Lower leg skin (tissue), 4 donors: ENCODE results near the gene PSMB10. TPM values are rescaled to one million over a fixed set of nuclear protein-coding genes. Genes with fewer than 3 reads are reported as not detected.

Experiments
- DNase-seq, 2 donors: peaks; one replicate each; pipeline ENCODE4 v3.0.0-alpha.2; 2019; ENCODE audit warnings: low spot score in 2 of 2
- H3K4me3 ChIP-seq: fragments of 200-600 bp; sonication (generic); 2 replicates; pipeline ENCODE4 v1.5.1; 2017; ENCODE audit warnings: mild to moderate bottlenecking, low read depth; ENCODE audit not compliant: poor library complexity, severe bottlenecking
- POLR2A ChIP-seq, 2 donors: fragments of 450-650 bp; IDR thresholded peaks; one replicate each; pipeline ENCODE4 v1.6.1; 2016 to 2017; ENCODE audit warnings: antibody characterized with exemption in 2 of 2, mild to moderate bottlenecking in 1 of 2, moderate library complexity in 1 of 2
- WGBS, 2 donors: methylation state at CpG; one replicate each; pipeline ENCODE4 v1.1.5; 2018; 5-methylcytosine and 5-hydroxymethylcytosine counted together
- intact Hi-C: fragments of 100-400 bp; cut with DNase I; formaldehyde crosslinking; loops from one replicate; pipeline ENCODE4 v1.15.0; 2023; ENCODE audit warnings: low total_unique reads
- total RNA-seq, 4 donors: library from RNA; depleted of rRNA; stranded (reverse); fragments of >200 nt; gene quantifications; one replicate each; pipeline ENCODE4 v1.1.0, GENCODE V29; 2016
- TF ChIP-seq, protein P1 (sequence below), 3 donors: fragments of 450-650 bp; IDR thresholded peaks; one replicate each; pipeline ENCODE4 v1.5.1; 2016; ENCODE audit warnings: antibody characterized with exemption in 3 of 3, mild to moderate bottlenecking in 3 of 3, moderate library complexity in 2 of 3

PSMB10 gene
- total RNA-seq, 4 donors from 2014 or later: 11.4 to 20.4 (median 17.8) TPM

DNA sequence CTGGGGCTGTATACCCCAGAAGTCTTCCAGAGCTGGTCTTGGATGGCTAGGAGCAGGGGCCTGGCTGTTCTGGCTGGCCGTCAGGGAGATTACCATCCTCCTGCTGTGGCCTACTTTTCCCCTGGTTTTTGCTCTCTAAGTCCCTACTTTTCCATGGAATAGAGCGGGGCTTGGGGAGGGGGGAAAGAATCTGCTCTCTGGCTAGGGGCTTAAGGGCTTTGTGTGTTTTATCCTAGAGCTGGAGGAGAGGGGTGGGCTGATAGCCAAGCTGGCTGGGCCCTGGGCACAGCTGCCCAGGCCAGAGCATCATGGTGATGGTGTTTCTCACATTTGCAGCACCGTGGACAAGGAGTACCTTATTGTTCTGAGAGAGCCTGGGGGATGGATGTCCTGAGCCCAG, 48.3 kb downstream of the PSMB10 start:
- no peak for TF ChIP-seq POLR2A (IDR thresholded peaks at IDR 0.05)
- TF ChIP-seq, protein P1, sequence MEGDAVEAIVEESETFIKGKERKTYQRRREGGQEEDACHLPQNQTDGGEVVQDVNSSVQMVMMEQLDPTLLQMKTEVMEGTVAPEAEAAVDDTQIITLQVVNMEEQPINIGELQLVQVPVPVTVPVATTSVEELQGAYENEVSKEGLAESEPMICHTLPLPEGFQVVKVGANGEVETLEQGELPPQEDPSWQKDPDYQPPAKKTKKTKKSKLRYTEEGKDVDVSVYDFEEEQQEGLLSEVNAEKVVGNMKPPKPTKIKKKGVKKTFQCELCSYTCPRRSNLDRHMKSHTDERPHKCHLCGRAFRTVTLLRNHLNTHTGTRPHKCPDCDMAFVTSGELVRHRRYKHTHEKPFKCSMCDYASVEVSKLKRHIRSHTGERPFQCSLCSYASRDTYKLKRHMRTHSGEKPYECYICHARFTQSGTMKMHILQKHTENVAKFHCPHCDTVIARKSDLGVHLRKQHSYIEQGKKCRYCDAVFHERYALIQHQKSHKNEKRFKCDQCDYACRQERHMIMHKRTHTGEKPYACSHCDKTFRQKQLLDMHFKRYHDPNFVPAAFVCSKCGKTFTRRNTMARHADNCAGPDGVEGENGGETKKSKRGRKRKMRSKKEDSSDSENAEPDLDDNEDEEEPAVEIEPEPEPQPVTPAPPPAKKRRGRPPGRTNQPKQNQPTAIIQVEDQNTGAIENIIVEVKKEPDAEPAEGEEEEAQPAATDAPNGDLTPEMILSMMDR (IDR thresholded peaks at IDR 0.05): no peak
- intact Hi-C loops: no loop called here
- 78% methylated on average over 3 of the region's 3 CpGs for WGBS, 2 donors
- H3K4me3 ChIP-seq: no peak overlapping the region
- no peak for DNase-seq

DNA sequence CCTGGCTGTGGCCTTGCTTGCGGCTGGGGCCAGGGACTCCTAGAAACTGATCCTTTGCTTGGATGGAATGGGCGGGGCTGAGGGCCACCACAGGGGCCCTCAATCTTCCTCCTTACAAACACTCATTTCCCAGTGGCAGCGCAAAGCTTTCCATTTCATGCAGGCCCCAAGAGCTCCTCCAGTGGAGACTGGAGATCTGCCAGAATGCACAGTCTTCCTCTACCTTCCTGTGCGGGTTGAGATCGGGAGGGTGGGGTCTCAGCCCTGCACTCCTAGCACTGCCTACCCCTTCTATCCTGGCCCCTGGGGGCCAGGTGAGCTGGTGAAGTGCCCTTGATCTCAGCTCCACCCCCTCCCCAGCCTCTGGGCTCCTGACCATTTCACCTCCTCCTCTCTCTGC, 50.3 kb downstream of the PSMB10 start:
- WGBS, 2 donors: 91 to 95% methylated on average over 5 of the region's 5 CpGs
- DNase-seq: no peak

DNA sequence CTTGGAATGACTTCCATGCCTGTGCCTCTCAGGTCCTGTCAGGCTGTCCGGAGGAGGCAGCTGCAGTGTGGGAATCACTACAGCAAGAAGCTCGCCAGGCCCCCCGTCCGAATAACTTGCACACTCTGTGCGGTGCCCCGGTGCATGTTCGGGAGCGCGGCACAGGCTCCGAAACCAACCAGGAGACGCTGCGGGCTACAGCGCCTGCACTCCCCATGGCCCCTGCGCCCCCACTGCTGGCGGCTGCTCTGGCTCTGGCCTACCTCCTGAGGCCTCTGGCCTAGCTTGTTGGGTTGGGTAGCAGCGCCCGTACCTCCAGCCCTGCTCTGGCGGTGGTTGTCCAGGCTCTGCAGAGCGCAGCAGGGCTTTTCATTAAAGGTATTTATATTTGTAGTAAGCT, 50.7 kb downstream of the PSMB10 start:
- intact Hi-C loops: no loop called here

More for the DNA sequence above, 50.3 kb downstream of the PSMB10 start:
- intact Hi-C loops: no loop called here
- TF ChIP-seq, protein P1 (IDR thresholded peaks at IDR 0.05): no peak
- TF ChIP-seq POLR2A (IDR thresholded peaks at IDR 0.05): no peak
- H3K4me3 ChIP-seq: no peak overlapping the region

DNA sequence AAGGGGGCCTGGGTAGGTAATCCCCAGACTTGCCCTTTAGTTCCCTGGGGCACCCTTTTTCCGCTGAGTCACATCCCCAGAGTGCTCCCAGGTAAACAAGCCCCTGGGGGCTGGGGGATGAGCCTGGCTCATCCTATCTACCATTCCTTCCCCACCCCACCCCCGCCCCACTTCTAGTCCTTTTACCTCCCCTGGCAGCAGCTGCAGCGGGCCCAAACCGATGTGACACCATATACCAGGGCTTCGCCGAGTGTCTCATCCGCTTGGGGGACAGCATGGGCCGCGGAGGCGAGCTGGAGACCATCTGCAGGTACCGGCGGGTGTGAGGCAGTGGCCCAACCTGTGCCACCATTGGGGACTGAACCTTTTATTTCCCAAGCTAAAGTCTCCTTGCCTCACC, 51.1 kb downstream of the PSMB10 start:
- intact Hi-C loops: no loop called here
- no peak overlapping the region for H3K4me3 ChIP-seq
- TF ChIP-seq POLR2A (IDR thresholded peaks at IDR 0.05): no peak
- TF ChIP-seq, protein P1 (IDR thresholded peaks at IDR 0.05): no peak
- WGBS, 2 donors: 91 to 95% methylated on average over 12 of the region's 12 CpGs
- no peak for DNase-seq

More for the DNA sequence above, 50.7 kb downstream of the PSMB10 start:
- DNase-seq: no peak
- TF ChIP-seq POLR2A (IDR thresholded peaks at IDR 0.05): no peak
- TF ChIP-seq, protein P1 (IDR thresholded peaks at IDR 0.05): no peak
- no peak overlapping the region for H3K4me3 ChIP-seq
- WGBS, 2 donors: 96% methylated on average over 7 to 12 of the region's 19 CpGs

DNA sequence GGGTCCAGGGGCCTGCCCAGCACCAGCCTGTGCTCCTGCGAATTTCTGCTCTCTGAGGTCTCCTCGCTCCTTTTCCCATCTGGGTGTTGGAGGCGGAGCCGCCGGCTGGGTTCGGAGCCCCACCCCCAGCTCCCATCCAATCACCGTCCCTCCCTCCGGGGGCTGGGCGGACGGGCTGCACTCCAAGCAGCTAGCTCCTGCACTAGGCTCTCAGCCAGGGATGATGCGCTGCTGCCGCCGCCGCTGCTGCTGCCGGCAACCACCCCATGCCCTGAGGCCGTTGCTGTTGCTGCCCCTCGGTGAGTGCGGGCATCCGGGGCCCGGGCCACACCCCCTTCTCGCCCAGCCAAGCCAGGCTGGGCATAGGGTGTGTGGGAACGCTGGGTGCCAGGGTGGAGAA, 52.0 kb downstream of the PSMB10 start, which contains the start of gene NRN1L:
Gene NRN1L, plus strand, starts transcription at position 202 of the 400 bp plus-strand sequence. Its CDS starts 19 bp downstream, at position 221.
- WGBS, 2 donors: 0 to 24% methylated on average over 10 to 22 of the region's 22 CpGs
- peak; percentile 75 to 97 for DNase-seq
- intact Hi-C loops: loop anchor here (5.0 kb wide), 1 partner anchor 43 kb away; no protein-coding TSS in a partner anchor
- H3K4me3 ChIP-seq: no peak within 1 kb of the TSS
- TF ChIP-seq, protein P1 (IDR thresholded peaks at IDR 0.05): no peak
- TF ChIP-seq POLR2A (IDR thresholded peaks at IDR 0.05): no peak

Other genes with a start within 250 kb of the PSMB10 start
- 10 to 100 TPM; 31.7 to 41.4 (median 33.5) TPM for gene GFOD2, start 217.5 kb downstream of the PSMB10 start, total RNA-seq
- gene RANBP10, start 130.3 kb downstream of the PSMB10 start, total RNA-seq: 10 to 100 TPM; 15.0 to 24.6 (median 17.9) TPM
- gene TSNAXIP1, start 130.0 kb downstream of the PSMB10 start, total RNA-seq: under 1 TPM in 3 of 4 donors, not detected in 1; 0.15 to 0.75 (median 0.15) TPM
- 100 to 1,000 TPM in 1 of 4 donors, 10 to 100 TPM in 3; 61.3 to 102 (median 75.9) TPM for gene THAP11, start 94.5 kb downstream of the PSMB10 start, total RNA-seq
- gene NUTF2, start 89.9 kb downstream of the PSMB10 start, total RNA-seq: 100 to 1,000 TPM in 3 of 4 donors, 10 to 100 TPM in 1; 88.5 to 136 (median 109) TPM
- 100 to 1,000 TPM in 3 of 4 donors, 10 to 100 TPM in 1; 77.6 to 205 (median 106) TPM for gene CENPT, start 89.2 kb downstream of the PSMB10 start, total RNA-seq
- gene EDC4, start 63.8 kb downstream of the PSMB10 start, total RNA-seq: 10 to 100 TPM; 38.6 to 86.5 (median 56.7) TPM
- gene NRN1L, start 52.0 kb downstream of the PSMB10 start, total RNA-seq: 1 to 10 TPM in 1 of 4 donors, under 1 TPM in 2, not detected in 1; 0.65 to 3.7 (median 0.80) TPM
- gene PSKH1, start 43.6 kb downstream of the PSMB10 start, total RNA-seq: 10 to 100 TPM; 11.1 to 17.9 (median 14.4) TPM
- 1 to 10 TPM in 1 of 4 donors, under 1 TPM in 1, not detected in 2; 0.84 to 1.7 TPM for gene CTRL, start 5.0 kb downstream of the PSMB10 start, total RNA-seq
- gene LCAT, start 7.3 kb upstream of the PSMB10 start, total RNA-seq: 10 to 100 TPM in 3 of 4 donors, 1 to 10 TPM in 1; 6.4 to 16.5 (median 12.1) TPM
- gene SLC12A4, start 31.8 kb upstream of the PSMB10 start, total RNA-seq: 10 to 100 TPM; 31.3 to 74.1 (median 50.9) TPM
- under 1 TPM in 2 of 4 donors, not detected in 2; 0.15 to 0.26 TPM for gene DPEP3, start 43.6 kb upstream of the PSMB10 start, total RNA-seq
- 1 to 10 TPM in 3 of 4 donors, under 1 TPM in 1; 0.52 to 5.9 (median 1.7) TPM for gene DPEP2, start 62.6 kb upstream of the PSMB10 start, total RNA-seq
- not detected for gene DPEP2NB, start 79.1 kb upstream of the PSMB10 start, total RNA-seq
- 10 to 100 TPM; 11.0 to 21.1 (median 13.6) TPM for gene DDX28, start 86.4 kb upstream of the PSMB10 start, total RNA-seq
- 10 to 100 TPM; 13.7 to 24.0 (median 14.8) TPM for gene DUS2, start 86.4 kb upstream of the PSMB10 start, total RNA-seq
- gene NFATC3, start 148.5 kb upstream of the PSMB10 start, total RNA-seq: 10 to 100 TPM; 28.2 to 49.2 (median 31.9) TPM